OCI-LY3 (cell line): ENCODE results near the gene ZBTB42.
"Not testable (repeated sequence)": the region's sequence is repeated elsewhere in the genome, so short reads cannot be mapped to it uniquely, and the experiment has no call there.

Experiments used
- CTCF ChIP-seq: fragments of 200-600, 300-600 bp; sonication (generic); IDR thresholded peaks from 2 replicates; pipeline ENCODE4 v1.5.1; 2014; ENCODE audit warnings: antibody characterized with exemption, low read length, low read depth
- EZH2phosphoT487 ChIP-seq: fragments of 200-600 bp; shearing (Covaris generic); IDR thresholded peaks from 2 replicates; pipeline ENCODE4 v1.6.1; 2018; ENCODE audit warnings: antibody characterized with exemption, mixed run types, low read depth

- not testable (repeated sequence) for TF ChIP-seq CTCF, EZH2phosphoT487
Measured at GRCh38 chr14:104814701-104815100, 13.8 kb downstream of the ZBTB42 start.
